ENCODE results near the gene VPS35. TPM values are rescaled to one million over a fixed set of nuclear protein-coding genes. Genes with fewer than 3 reads are reported as not detected.

Gene VPS35
- total RNA-seq, 4 donors from 2014 or later, result 49.1 to 74.8 (median 60.7) TPM

DNA sequence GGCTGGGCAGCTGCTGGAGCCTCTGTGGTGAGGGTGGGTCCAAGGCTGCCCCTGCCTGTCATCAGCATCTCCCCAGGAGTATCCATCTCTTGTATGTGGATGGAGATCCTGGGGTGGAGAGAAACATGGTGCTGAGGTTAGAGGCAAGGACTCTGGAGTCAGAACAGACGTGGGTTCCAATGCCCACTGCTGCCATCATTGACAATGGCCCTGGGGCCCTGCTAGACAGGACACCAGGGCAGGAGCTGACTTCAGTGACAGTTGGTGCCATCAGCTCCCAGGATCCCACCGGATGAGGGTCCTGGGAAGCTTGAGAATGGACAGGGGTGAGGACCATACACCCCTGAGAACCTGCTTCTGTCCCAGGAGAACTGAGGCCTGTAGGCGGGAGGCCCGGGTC lies 43.6 kb upstream of the VPS35 start:
- no peaks in the 10 kb centered on the region for H3K4me1 ChIP-seq
- H3K9me3 ChIP-seq, result no peaks in the 10 kb centered on the region
- 78% methylated on average over 3 of the region's 4 CpGs for WGBS
- no peak overlapping the region for H3K27ac ChIP-seq
- H3K4me3 ChIP-seq, result no peak overlapping the region
- H3K27me3 ChIP-seq, result no peaks in the 10 kb centered on the region
- no peaks in the 10 kb centered on the region for H3K36me3 ChIP-seq
- peak in 1 of 2 donors; percentile 17 for DNase-seq (ENCODE audit: low spot score in 2 of 2)
- no peak for TF ChIP-seq POLR2A (IDR thresholded peaks at IDR 0.05)
- TF ChIP-seq EP300 (IDR thresholded peaks at IDR 0.05), result no peak
- TF ChIP-seq, protein P1, sequence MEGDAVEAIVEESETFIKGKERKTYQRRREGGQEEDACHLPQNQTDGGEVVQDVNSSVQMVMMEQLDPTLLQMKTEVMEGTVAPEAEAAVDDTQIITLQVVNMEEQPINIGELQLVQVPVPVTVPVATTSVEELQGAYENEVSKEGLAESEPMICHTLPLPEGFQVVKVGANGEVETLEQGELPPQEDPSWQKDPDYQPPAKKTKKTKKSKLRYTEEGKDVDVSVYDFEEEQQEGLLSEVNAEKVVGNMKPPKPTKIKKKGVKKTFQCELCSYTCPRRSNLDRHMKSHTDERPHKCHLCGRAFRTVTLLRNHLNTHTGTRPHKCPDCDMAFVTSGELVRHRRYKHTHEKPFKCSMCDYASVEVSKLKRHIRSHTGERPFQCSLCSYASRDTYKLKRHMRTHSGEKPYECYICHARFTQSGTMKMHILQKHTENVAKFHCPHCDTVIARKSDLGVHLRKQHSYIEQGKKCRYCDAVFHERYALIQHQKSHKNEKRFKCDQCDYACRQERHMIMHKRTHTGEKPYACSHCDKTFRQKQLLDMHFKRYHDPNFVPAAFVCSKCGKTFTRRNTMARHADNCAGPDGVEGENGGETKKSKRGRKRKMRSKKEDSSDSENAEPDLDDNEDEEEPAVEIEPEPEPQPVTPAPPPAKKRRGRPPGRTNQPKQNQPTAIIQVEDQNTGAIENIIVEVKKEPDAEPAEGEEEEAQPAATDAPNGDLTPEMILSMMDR (IDR thresholded peaks at IDR 0.05), result no peak
- TF ChIP-seq POLR2AphosphoS5 (IDR thresholded peaks at IDR 0.05), result no peak

DNA sequence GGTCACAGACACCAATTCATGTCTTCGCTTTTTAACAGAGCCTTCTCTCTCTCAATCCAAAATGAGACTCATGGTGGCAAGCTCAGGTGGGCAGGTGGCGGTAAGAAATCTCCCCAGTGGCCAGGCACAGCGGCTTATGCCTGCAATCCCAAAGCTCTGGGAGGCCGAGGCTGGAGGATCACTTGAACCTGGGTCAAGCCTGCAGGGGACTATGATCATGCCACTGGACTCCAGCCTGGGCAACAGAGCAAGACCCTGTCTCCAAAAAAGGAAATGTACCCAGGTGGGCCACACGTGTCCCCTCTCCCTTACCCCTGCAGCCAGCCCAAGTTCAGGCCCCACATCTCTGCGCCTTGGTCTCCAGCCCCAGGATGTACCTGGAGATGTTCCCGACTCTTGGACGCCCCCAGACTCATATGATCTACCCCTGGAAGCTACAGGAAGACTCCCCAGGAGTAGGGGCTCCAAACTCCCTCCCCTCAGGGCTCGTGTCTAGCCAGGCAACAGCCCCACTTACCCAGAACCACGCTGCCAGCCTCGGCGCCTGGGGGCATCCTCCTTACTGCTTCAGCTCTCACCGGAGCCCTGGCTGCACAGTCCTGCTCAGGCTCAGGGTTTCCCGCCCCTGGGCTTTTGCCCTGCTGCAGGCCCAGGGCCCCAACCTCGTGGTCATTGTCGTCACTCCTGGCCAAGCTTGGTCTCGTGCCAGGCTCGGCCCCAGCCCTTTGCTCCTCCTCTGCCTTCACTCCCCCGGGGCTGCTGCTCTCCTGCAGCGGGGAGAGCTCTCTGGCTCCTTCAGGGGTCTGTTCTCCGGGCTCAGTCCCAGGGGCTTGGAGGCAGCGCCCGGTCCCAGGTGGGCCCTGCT lies 42.9 kb upstream of the VPS35 start:
- TF ChIP-seq POLR2AphosphoS5 (IDR thresholded peaks at IDR 0.05), result no peak
- no peaks in the 10 kb centered on the region for H3K27me3 ChIP-seq

DNA sequence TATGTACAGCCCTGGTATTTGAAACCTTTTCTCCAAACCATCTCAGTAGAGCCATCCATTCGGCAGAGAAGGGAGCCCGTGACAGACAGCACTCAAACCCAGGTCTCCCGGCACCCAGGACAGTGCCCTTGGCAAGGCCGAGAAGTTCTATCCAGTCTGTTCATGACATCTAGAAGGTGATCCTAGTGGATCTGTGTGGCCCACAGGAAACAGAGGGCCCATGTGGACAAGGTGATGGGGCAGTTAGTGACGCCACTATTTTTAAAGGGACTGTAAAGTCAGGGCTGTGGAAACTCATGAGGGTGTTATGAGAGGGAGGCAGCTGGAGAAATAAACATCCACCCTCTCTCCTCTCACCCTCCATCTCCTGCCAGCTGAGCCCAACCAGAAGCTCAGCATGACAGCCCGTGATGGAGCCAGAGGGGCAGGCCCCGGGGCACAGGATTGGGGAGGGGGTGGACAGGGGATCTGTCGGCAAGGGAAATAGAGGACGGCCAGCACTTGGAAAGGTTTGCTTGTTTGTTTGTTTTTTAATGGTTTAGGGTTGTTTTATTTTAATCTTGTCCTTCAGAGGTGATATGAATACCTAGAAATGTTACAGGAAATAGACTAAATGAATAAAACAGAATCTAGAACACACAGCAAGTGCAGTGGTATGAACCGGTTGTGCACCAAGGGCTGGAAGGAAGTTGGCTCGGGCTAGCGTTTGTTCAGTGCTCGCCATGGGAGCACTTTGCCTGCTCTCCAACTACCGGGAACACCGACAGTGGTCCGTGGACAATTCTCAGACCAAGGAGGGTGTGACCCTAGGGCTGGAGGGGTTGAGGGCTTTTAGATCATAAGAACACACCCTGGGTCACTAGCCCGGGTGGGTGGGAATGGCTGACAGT lies 42.1 kb upstream of the VPS35 start:
- H3K9me3 ChIP-seq, result no peaks in the 10 kb centered on the region
- DNase-seq (ENCODE audit: low spot score in 2 of 2), result peak; percentile 38 to 52
- H3K4me1 ChIP-seq, result no peaks in the 10 kb centered on the region
- TF ChIP-seq POLR2AphosphoS5 (IDR thresholded peaks at IDR 0.05) (no peak), EP300 (IDR thresholded peaks at IDR 0.05) (no peak), POLR2A (IDR thresholded peaks at IDR 0.05) (no peak)
- TF ChIP-seq, protein P1 (IDR thresholded peaks at IDR 0.05), result no peak
- H3K27ac ChIP-seq, result no peak overlapping the region
- no peaks in the 10 kb centered on the region for H3K27me3 ChIP-seq
- H3K4me3 ChIP-seq, result no peak overlapping the region
- WGBS, result 66% methylated on average over 13 of the region's 17 CpGs
- no peaks in the 10 kb centered on the region for H3K36me3 ChIP-seq

More for the DNA sequence above, 42.9 kb upstream of the VPS35 start:
- DNase-seq (ENCODE audit: low spot score in 2 of 2), result peak; percentile 46 to 72
- H3K4me1 ChIP-seq, result no peaks in the 10 kb centered on the region
- H3K27ac ChIP-seq, result no peak overlapping the region
- no peaks in the 10 kb centered on the region for H3K36me3 ChIP-seq
- no peaks in the 10 kb centered on the region for H3K9me3 ChIP-seq
- 81% methylated on average over 14 of the region's 23 CpGs for WGBS
- H3K4me3 ChIP-seq, result no peak overlapping the region

DNA sequence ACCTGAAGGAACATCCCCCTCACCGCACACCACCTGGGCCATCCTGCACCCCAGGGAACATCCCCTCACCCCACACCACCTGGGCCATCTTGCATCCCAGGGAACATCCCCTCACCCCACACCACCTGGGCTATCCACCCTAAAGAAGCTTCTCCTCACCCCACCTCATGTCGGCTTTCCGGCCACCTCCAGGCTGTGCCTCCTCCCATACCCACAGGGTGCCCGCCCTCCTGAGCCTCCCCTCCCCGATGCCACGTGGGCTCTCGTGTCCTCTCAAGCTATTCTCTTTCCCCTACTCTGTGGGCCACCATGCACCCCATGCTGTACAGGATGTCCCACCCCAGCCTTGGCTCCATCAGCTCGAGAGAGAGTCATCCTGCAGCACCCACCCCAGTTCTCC lies 41.1 kb upstream of the VPS35 start:
- H3K4me3 ChIP-seq, result no peak overlapping the region
- H3K36me3 ChIP-seq, result no peaks in the 10 kb centered on the region
- DNase-seq (ENCODE audit: low spot score in 2 of 2), result peak; percentile 52 to 74
- no peaks in the 10 kb centered on the region for H3K9me3 ChIP-seq
- no peaks in the 10 kb centered on the region for H3K4me1 ChIP-seq
- H3K27ac ChIP-seq, result no peak overlapping the region
- TF ChIP-seq POLR2AphosphoS5 (IDR thresholded peaks at IDR 0.05) (no peak), EP300 (IDR thresholded peaks at IDR 0.05) (no peak), POLR2A (IDR thresholded peaks at IDR 0.05) (no peak)
- TF ChIP-seq, protein P1 (IDR thresholded peaks at IDR 0.05), result no peak
- 93% methylated on average over 8 of the region's 8 CpGs for WGBS
- no peaks in the 10 kb centered on the region for H3K27me3 ChIP-seq

DNA sequence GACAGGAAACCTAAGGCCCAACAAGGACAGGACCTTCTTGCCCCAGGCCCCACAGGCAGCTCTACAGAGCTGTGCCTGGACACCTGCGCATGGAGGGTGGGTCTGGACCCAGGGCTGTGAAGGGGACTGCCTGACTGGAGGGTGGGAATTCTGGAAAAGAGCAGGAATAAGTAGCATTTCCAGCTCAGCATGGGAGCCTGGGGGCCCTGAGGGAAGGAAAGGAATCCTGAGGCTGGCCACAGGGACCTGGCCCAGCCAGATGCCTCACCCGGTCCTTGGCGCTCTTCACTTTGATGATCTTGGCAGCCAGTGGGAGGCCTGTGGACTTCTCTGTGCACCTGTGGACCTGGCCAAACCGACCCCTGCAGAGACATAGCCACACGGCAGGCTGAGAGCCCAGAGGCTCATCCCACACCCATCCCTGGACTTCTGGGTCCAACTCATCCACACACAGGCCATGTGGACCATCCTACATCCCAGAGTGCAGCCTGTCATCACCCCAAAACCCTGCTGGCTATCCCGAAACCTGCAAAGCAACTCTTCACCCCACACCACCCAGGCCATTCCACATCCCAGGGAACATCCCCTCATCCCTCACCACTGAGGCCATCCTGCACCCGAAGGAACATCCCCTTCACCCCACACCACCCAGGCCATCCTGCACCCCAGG lies 40.5 kb upstream of the VPS35 start:
- no peaks in the 10 kb centered on the region for H3K9me3 ChIP-seq
- no peak overlapping the region for H3K27ac ChIP-seq
- 80% methylated on average over 4 of the region's 7 CpGs for WGBS
- no peak overlapping the region for H3K4me3 ChIP-seq
- peak; percentile 44 to 63 for DNase-seq (ENCODE audit: low spot score in 2 of 2)
- TF ChIP-seq POLR2AphosphoS5 (IDR thresholded peaks at IDR 0.05) (no peak), POLR2A (IDR thresholded peaks at IDR 0.05) (no peak), EP300 (IDR thresholded peaks at IDR 0.05) (no peak)
- TF ChIP-seq, protein P1 (IDR thresholded peaks at IDR 0.05), result no peak
- no peaks in the 10 kb centered on the region for H3K36me3 ChIP-seq
- no peaks in the 10 kb centered on the region for H3K4me1 ChIP-seq
- H3K27me3 ChIP-seq, result no peaks in the 10 kb centered on the region
